ENCODE measurements around the gene C11orf16.
"Not testable (repeated sequence)": the region's sequence is repeated elsewhere in the genome, so short reads cannot be mapped to it uniquely, and the experiment has no call there.

Gene C11orf16

GRCh38 chr11:8932564-8933180, at the start of gene C11orf16:
Gene C11orf16 (minus strand): TSS chr11:8932947. CDS start chr11:8932308, 639 bp downstream.
- no peak for DNase-seq

GRCh38 chr11:8980485-8980884, 47.7 kb upstream of the C11orf16 start:
- DNase-seq, result no peak

GRCh38 chr11:8979365-8979764, 46.6 kb upstream of the C11orf16 start:
- not testable (repeated sequence) for DNase-seq

GRCh38 chr11:8973121-8973520, 40.4 kb upstream of the C11orf16 start:
- no peak for DNase-seq

- no peak for DNase-seq
Observed at GRCh38 chr11:8971924-8972316, 39.2 kb upstream of the C11orf16 start.

- DNase-seq, result no peak
Observed at GRCh38 chr11:8971196-8971923, 38.6 kb upstream of the C11orf16 start.

GRCh38 chr11:8967184-8967583, 34.4 kb upstream of the C11orf16 start:
- no peak for DNase-seq

GRCh38 chr11:8964324-8965320, 31.9 kb upstream of the C11orf16 start, which contains the start of gene TMEM9B:
Gene TMEM9B (minus strand): TSS chr11:8964442. CDS start chr11:8964313, 129 bp downstream.
- peak; percentile 94 for DNase-seq

- DNase-seq, result peak; percentile 23
Observed at GRCh38 chr11:8963569-8964323, 31.0 kb upstream of the C11orf16 start.

GRCh38 chr11:8962841-8963240, 30.1 kb upstream of the C11orf16 start:
- DNase-seq, result no peak

GRCh38 chr11:8961401-8961800, 28.7 kb upstream of the C11orf16 start:
- DNase-seq, result no peak

- peak; percentile 36 for DNase-seq
Observed at GRCh38 chr11:8959546-8960166, 26.9 kb upstream of the C11orf16 start.

- DNase-seq, result no peak
Observed at GRCh38 chr11:8956860-8957259, 24.1 kb upstream of the C11orf16 start.

GRCh38 chr11:8948886-8949285, 16.1 kb upstream of the C11orf16 start:
- no peak for DNase-seq

GRCh38 chr11:8947230-8947943, 14.6 kb upstream of the C11orf16 start:
- no peak for DNase-seq

- no peak for DNase-seq
Observed at GRCh38 chr11:8942518-8943066, 9.8 kb upstream of the C11orf16 start, which contains the start of gene ASCL3. Gene ASCL3 (minus strand): TSS chr11:8943016. CDS start chr11:8938161, 4,855 bp downstream.

GRCh38 chr11:8941341-8942103, 8.8 kb upstream of the C11orf16 start:
- no peak for DNase-seq

- DNase-seq, result no peak
Observed at GRCh38 chr11:8937659-8938058, 4.9 kb upstream of the C11orf16 start.

GRCh38 chr11:8937159-8937558, 4.4 kb upstream of the C11orf16 start:
- no peak for DNase-seq

GRCh38 chr11:8935789-8936188, 3.0 kb upstream of the C11orf16 start:
- DNase-seq, result not testable (repeated sequence)

Measured in femur (tissue), 1 donor.